ENCODE measurements around the gene NSL1. TPM values are rescaled to one million over a fixed set of nuclear protein-coding genes. Genes with fewer than 3 reads are reported as not detected.

Gene NSL1
- total RNA-seq, 1 experiment from 2014 or later = 36.4 TPM

DNA sequence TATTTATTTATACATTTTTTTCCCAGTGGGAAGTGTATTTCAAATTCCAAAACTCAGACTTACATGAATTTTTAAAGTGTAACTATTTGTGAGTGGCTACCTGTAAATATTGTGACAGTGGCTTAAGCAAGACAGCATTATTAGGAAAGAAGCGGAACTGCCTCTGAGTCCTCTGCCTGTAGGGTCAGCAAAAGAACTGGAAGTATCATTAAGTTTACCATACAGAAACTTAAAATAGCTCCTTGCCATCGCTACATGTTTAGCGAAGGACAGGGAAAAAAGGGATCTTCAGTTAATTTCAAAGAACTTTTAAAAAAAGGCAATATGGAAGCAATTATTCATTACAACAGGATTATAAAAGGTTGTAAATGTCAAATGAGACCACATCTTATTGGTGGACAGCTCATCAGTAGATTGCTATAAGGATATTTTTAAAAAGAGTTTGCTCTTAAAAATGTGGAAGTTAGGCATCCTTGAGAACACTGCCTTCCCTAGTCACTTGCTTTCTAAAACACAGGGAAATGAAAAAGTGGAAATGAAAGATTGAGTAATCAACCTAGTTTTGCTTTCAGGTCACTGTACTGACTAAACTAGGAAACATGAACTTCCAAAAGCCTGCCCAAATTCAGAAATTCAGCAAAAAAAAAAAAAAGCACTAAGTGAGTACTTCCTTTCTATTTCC lies 39.2 kb downstream of the NSL1 start:
- RAD21 ChIA-PET (ENCODE audit: low non-redundant PET in 1 of 2, low total read pairs in 2 of 2, uncharacterized antibody in 2 of 2, unreplicated experiment in 2 of 2) = no interaction called here
- H3K79me2 ChIP-seq (ENCODE audit: insufficient read depth, low read length) = peaks cover 18% of the 10 kb centered on the region
- no peak overlapping the region for H2AFZ ChIP-seq (ENCODE audit: low read depth, low read length, poor library complexity, severe bottlenecking)
- TF ChIP-seq SP1 (IDR thresholded peaks at IDR 0.05; ENCODE audit: low read depth) = no peak
- TF ChIP-seq ZFX (IDR thresholded peaks at IDR 0.05) = no peak
- no peak for TF ChIP-seq EZH2 (IDR thresholded peaks at IDR 0.05)
- TF ChIP-seq, protein P1, sequence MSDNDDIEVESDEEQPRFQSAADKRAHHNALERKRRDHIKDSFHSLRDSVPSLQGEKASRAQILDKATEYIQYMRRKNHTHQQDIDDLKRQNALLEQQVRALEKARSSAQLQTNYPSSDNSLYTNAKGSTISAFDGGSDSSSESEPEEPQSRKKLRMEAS (IDR thresholded peaks at IDR 0.05) = no peak
- TF ChIP-seq ELF1 (IDR thresholded peaks at IDR 0.05; ENCODE audit: borderline replicate concordance, low read depth) = no peak
- TF ChIP-seq SIN3A (IDR thresholded peaks at IDR 0.05; ENCODE audit: low read depth) = no peak
- no peak for TF ChIP-seq ATF3 (IDR thresholded peaks at IDR 0.05)
- TF ChIP-seq RAD21 (IDR thresholded peaks at IDR 0.05; ENCODE audit: low read depth) = no peak
- TF ChIP-seq CEBPB (IDR thresholded peaks at IDR 0.05; ENCODE audit: low read depth) = no peak
- TF ChIP-seq TCF7L2 (IDR thresholded peaks at IDR 0.05; ENCODE audit: borderline replicate concordance, extremely low read depth, insufficient read depth, insufficient read length) = no peak
- TF ChIP-seq EZH2phosphoT487 (IDR thresholded peaks at IDR 0.05; ENCODE audit: borderline replicate concordance) = no peak
- no peak for TF ChIP-seq ZBTB33 (IDR thresholded peaks at IDR 0.05; ENCODE audit: extremely low read depth, insufficient replicate concordance, low read length)
- no peak for TF ChIP-seq YY1 (IDR thresholded peaks at IDR 0.05; ENCODE audit: extremely low read depth, insufficient replicate concordance, low read depth, low read length)
- no peak for TF ChIP-seq JUND (IDR thresholded peaks at IDR 0.05)
- TF ChIP-seq POLR2A (IDR thresholded peaks at IDR 0.05; ENCODE audit: borderline replicate concordance, extremely low read depth, insufficient read depth, insufficient read length) = no peak
- TF ChIP-seq REST (IDR thresholded peaks at IDR 0.05; ENCODE audit: low read depth) = no peak
- no peak for TF ChIP-seq SRF (IDR thresholded peaks at IDR 0.05; ENCODE audit: low read depth)
- no peak for TF ChIP-seq CBX3 (IDR thresholded peaks at IDR 0.05; ENCODE audit: low read depth)
- POLR2A ChIA-PET = no interaction called here
- no peaks in the 10 kb centered on the region for H4K20me1 ChIP-seq (ENCODE audit: insufficient read depth)
- no peak overlapping the region for H3K27ac ChIP-seq (ENCODE audit: low read depth, low read length)
- no peak overlapping the region for H3K9ac ChIP-seq (ENCODE audit: low read length)
- no TSS peak for BruUV-seq (replicated peaks)
- intact Hi-C loops (cut with micrococcal nuclease) = loop anchor here (5.0 kb wide), 1 partner anchor 245 kb away; no protein-coding TSS in a partner anchor
- no peak overlapping the region for H3K4me3 ChIP-seq (replicated peaks in 1 of 2; ENCODE audit: low read depth in 1 of 2, low read length in 2 of 2)
- H3K4me2 ChIP-seq (ENCODE audit: low read length) = no peak overlapping the region
- CTCF ChIA-PET = interaction anchor here (0.6 to 0.7 kb wide), 2 partner anchors 76 to 1709 kb away, joined by 3 to 4 read pairs; no protein-coding TSS in a partner anchor
- no peaks in the 10 kb centered on the region for H3K36me3 ChIP-seq (ENCODE audit: control insufficient read depth in 1 of 2, insufficient read depth in 2 of 2, low read length in 2 of 2)
- no peaks in the 10 kb centered on the region for H3K27me3 ChIP-seq (ENCODE audit: insufficient read depth, low read length)
- H3K9me3 ChIP-seq (ENCODE audit: control insufficient read depth in 1 of 2, insufficient read depth in 1 of 2, low read depth in 1 of 2, low read length in 2 of 2) = no peaks in the 10 kb centered on the region
- no peak for ATAC-seq
- no peak for DNase-seq (ENCODE audit: low read depth, low spot score)
- peaks cover 0 to 6% of the 10 kb centered on the region in 2 experiments; a peak in 3 of 4 replicates for H3K4me1 ChIP-seq (ENCODE audit: control insufficient read depth in 1 of 2, insufficient read depth in 2 of 2, low read length in 2 of 2)
- H3K9me2 ChIP-seq (ENCODE audit: insufficient read depth) = no peaks in the 10 kb centered on the region
